ENCODE measurements around the gene ADM5. TPM values are rescaled to one million over a fixed set of nuclear protein-coding genes. Genes with fewer than 3 reads are reported as not detected.

ADM5 gene
- total and polyA plus RNA-seq, 2 experiments from 2014 or later = 2.8 to 5.7 TPM

DNA sequence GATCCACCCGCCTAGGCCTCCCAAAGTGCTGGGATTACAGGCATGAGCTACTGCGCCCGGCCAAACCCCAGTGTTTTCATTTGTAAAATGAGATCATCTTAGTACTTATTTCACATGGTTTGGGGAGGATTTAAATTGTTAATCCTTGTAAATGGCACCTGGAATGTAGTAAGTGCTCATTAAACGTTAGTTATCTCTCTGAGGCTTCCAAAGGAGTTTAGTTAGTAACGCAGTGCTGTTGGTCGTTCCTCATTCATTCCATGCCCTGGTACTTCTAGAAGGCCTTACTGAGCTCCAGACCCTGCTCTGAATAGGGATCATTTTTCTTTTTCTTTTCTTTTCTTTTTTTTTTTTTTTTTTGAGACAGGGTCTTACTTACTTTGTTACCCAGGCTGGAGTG, 6.7 kb downstream of the ADM5 start:
- Histone ChIP-seq H3K4me3 (no peak overlapping the region), H3K79me2 (replicated peaks; ENCODE audit: insufficient read depth) (peaks cover 6% of the 10 kb centered on the region), H3K4me2 (no peak overlapping the region), H3K4me1 (ENCODE audit: insufficient read depth) (peaks cover 6% of the 10 kb centered on the region; the same call in 1 of the 2 replicates), H3F3A (replicated peaks; ENCODE audit: low read depth) (0 out of 2 replicates have a peak, but pooled peaks cover 7% of the 10 kb centered on the region), H3K36me3 (ENCODE audit: insufficient read depth) (peaks cover 3% of the 10 kb centered on the region; the same call in 1 of the 2 replicates), H4K20me1 (replicated peaks; ENCODE audit: insufficient read depth) (peaks cover 6% of the 10 kb centered on the region; the same call in 1 of the 2 replicates), H3K27me3 (ENCODE audit: insufficient read depth) (no peaks in the 10 kb centered on the region), H2AFZ (no peak overlapping the region), H3K9me2 (ENCODE audit: insufficient read depth) (no peaks in the 10 kb centered on the region), H3K27ac (ENCODE audit: low read depth) (no peak overlapping the region)
- Mint-ChIP-seq H3K9me3 (no peaks in the 10 kb centered on the region; the same call in 2 of the 3 replicates), H3K27ac (no peak overlapping the region), H3K27me3 (ENCODE audit: insufficient read depth, low read depth, poor library complexity) (peaks cover 14% of the 10 kb centered on the region), H3K36me3 (ENCODE audit: low read depth) (peaks cover 34% of the 10 kb centered on the region), H3K4me1 (peaks cover 7% of the 10 kb centered on the region), H3K4me3 (no peak overlapping the region)
- DNase-seq (ENCODE audit: low spot score) (no peak), ATAC-seq (no peak)
- TF ChIP-seq EZH2phosphoT487 (IDR thresholded peaks at IDR 0.05; ENCODE audit: unreplicated experiment) (no peak), NANOG (IDR thresholded peaks at IDR 0.05; ENCODE audit: borderline replicate concordance) (no peak), CTCF (conservative IDR thresholded peaks at IDR 0.05; ENCODE audit: low read depth in 2 of 2) (no peak), ZNF462 (CRISPR knock-in tag; IDR thresholded peaks at IDR 0.05) (no peak), STAT1 (IDR thresholded peaks at IDR 0.05; ENCODE audit: unreplicated experiment) (no peak), JUNB (IDR thresholded peaks at IDR 0.05; ENCODE audit: unreplicated experiment) (no peak), CREB1 (CRISPR knock-in tag; IDR thresholded peaks at IDR 0.05; ENCODE audit: low read depth) (no peak), ZNF114 (CRISPR knock-in tag; IDR thresholded peaks at IDR 0.05) (no peak), ZNF331 (CRISPR knock-in tag; IDR thresholded peaks at IDR 0.05; ENCODE audit: low read depth) (no peak), POLR2AphosphoS5 (IDR thresholded peaks at IDR 0.05; ENCODE audit: low read depth) (no peak), EZH2 (IDR thresholded peaks at IDR 0.05; ENCODE audit: low read depth, unreplicated experiment) (no peak)
- TF ChIP-seq, protein P1, sequence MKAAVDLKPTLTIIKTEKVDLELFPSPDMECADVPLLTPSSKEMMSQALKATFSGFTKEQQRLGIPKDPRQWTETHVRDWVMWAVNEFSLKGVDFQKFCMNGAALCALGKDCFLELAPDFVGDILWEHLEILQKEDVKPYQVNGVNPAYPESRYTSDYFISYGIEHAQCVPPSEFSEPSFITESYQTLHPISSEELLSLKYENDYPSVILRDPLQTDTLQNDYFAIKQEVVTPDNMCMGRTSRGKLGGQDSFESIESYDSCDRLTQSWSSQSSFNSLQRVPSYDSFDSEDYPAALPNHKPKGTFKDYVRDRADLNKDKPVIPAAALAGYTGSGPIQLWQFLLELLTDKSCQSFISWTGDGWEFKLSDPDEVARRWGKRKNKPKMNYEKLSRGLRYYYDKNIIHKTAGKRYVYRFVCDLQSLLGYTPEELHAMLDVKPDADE (IDR thresholded peaks at IDR 0.05) = no peak
- TF ChIP-seq, protein P2, sequence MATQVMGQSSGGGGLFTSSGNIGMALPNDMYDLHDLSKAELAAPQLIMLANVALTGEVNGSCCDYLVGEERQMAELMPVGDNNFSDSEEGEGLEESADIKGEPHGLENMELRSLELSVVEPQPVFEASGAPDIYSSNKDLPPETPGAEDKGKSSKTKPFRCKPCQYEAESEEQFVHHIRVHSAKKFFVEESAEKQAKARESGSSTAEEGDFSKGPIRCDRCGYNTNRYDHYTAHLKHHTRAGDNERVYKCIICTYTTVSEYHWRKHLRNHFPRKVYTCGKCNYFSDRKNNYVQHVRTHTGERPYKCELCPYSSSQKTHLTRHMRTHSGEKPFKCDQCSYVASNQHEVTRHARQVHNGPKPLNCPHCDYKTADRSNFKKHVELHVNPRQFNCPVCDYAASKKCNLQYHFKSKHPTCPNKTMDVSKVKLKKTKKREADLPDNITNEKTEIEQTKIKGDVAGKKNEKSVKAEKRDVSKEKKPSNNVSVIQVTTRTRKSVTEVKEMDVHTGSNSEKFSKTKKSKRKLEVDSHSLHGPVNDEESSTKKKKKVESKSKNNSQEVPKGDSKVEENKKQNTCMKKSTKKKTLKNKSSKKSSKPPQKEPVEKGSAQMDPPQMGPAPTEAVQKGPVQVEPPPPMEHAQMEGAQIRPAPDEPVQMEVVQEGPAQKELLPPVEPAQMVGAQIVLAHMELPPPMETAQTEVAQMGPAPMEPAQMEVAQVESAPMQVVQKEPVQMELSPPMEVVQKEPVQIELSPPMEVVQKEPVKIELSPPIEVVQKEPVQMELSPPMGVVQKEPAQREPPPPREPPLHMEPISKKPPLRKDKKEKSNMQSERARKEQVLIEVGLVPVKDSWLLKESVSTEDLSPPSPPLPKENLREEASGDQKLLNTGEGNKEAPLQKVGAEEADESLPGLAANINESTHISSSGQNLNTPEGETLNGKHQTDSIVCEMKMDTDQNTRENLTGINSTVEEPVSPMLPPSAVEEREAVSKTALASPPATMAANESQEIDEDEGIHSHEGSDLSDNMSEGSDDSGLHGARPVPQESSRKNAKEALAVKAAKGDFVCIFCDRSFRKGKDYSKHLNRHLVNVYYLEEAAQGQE (IDR thresholded peaks at IDR 0.05; ENCODE audit: unreplicated experiment) = no peak

All from GM23338 (cell line).